Neural progenitor cell (in vitro differentiated cells): Measurements from ENCODE around the gene DLEC1.

Experiments used
- CTCF ChIP-seq: fragments of 200-600 bp; sonication (generic); IDR thresholded peaks from 2 replicates; pipeline ENCODE4 v1.5.1; 2017; ENCODE audit warnings: antibody characterized with exemption, mild to moderate bottlenecking
- EZH2 ChIP-seq: fragments of 200-600 bp; sonication (generic); IDR thresholded peaks from 2 replicates; pipeline ENCODE4 v1.6.1; 2017; ENCODE audit warnings: antibody characterized with exemption, mild to moderate bottlenecking, moderate library complexity
- EZH2phosphoT487 ChIP-seq: fragments of 200-600 bp; sonication (generic); IDR thresholded peaks from 2 replicates; pipeline ENCODE4 v1.6.1; 2017; ENCODE audit warnings: antibody characterized with exemption

GRCh38 chr3:38125305-38126120 is 86.5 kb downstream of the DLEC1 start:
- TF ChIP-seq CTCF (no peak), EZH2 (no peak), EZH2phosphoT487 (no peak)
